Stimulated activated CD8-positive, alpha-beta memory T cell treated with anti-CD3 and anti-CD28 coated beads, Interleukin-15, amount 100 ng/mL, for 24 hours (primary cell): Measurements from ENCODE around the gene MAML2.
"Not testable (repeated sequence)": the region's sequence is repeated elsewhere in the genome, so short reads cannot be mapped to it uniquely, and the experiment has no call there.

Experiments
- DNase-seq: peaks from one replicate; pipeline ENCODE4 v3.0.0-alpha.2; 2020; ENCODE audit warnings: low read depth

Gene MAML2

GRCh38 chr11:96268527-96268926 lies 74.5 kb downstream of the MAML2 start:
- DNase-seq, result not testable (repeated sequence)

DNA sequence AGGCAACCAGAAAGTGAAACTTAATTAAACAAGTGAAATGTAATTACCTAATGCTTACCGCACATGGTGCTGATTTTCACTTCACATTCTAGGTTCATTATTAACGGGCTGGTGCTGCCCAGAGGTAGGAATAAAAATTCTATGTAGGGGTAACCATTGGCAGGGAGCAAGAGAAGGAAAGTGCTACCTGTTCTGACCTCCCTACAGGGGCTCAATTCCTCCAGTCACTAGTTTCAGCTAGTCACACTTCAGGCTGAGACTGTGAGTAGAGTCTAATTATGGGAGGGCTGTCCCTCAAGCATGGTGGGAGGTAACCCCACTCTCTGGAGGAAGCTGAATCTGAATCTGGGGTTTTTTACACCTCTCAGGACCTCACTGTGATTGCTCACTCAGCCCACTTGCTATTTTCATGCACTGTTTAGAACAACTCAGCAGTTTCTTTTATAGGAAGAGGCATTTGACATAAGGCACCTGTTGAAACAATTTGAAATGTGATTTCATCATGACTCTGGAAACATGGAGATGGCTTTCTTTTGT lies 75.4 kb downstream of the MAML2 start:
- DNase-seq, result no peak

GRCh38 chr11:96267001-96267495 lies 75.9 kb downstream of the MAML2 start:
- DNase-seq, result no peak

- no peak for DNase-seq
Observed at GRCh38 chr11:96265972-96266371, 77.0 kb downstream of the MAML2 start.

GRCh38 chr11:96265220-96265737 lies 77.7 kb downstream of the MAML2 start:
- no peak for DNase-seq

DNA sequence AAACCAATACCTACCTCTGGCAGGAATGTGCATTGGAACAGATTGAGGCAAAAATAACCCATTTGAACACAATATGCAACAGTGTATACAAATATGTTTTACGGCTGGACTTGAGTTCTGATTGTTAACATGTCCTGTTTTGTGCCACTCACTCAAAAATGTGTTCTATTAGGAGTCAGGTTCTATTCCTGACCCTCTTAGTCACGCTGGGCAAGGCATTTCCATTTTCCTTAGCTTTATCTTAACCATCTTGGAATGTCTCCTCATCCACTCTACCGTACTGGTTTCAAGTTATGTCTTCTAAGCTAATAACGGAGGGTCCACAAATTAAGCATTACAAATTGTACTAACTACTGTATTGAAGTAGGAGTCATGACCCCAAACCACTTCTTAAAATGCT lies 78.6 kb downstream of the MAML2 start:
- no peak for DNase-seq

DNA sequence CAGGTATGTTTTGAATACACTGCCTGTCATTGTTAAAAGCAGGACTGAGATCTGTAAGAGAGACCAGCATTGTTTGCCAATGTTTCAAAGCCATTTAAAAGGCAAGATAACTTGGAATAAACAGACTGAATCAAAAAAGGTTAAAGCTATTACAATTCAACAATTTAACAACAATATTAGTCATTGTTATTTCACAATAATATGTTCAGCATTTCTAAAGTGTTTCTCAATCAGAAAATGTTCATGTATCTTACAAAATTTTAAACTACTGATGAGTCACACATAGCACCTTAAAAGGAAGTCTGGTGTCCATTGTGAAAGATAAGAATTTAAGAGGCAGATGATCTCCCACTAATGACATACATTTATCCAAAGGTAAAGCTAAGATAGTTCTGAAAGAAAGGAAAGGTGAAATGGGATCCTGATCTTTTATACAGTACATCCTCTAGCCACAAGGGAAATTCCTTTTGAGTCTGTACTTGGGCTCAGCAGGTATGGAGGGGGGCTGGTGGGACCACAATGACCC lies 79.7 kb downstream of the MAML2 start:
- no peak for DNase-seq

- no peak for DNase-seq
Observed at GRCh38 chr11:96260532-96260931, 82.5 kb downstream of the MAML2 start.

DNA sequence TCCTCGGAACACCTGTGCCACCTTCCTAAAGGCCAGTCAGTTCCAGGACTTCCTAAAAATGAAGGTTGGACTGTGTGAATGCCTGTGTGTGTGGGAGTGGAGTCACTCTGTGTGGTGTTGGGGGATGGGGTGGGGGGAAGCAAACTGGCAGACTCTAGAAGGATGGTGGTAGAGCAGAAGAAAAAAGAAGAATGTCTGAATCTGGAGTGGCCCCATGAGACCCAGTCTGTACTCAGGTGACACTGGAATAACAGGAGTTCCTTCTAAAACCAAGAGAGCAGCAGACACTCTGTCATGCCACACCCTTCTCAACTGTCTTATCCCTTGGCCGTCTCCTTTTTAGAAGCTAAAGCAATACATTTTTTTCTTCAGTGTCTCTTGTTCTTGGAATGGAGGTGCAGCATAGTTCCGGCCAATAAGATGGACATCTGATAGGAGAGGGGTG lies 82.9 kb downstream of the MAML2 start:
- DNase-seq, result no peak

DNA sequence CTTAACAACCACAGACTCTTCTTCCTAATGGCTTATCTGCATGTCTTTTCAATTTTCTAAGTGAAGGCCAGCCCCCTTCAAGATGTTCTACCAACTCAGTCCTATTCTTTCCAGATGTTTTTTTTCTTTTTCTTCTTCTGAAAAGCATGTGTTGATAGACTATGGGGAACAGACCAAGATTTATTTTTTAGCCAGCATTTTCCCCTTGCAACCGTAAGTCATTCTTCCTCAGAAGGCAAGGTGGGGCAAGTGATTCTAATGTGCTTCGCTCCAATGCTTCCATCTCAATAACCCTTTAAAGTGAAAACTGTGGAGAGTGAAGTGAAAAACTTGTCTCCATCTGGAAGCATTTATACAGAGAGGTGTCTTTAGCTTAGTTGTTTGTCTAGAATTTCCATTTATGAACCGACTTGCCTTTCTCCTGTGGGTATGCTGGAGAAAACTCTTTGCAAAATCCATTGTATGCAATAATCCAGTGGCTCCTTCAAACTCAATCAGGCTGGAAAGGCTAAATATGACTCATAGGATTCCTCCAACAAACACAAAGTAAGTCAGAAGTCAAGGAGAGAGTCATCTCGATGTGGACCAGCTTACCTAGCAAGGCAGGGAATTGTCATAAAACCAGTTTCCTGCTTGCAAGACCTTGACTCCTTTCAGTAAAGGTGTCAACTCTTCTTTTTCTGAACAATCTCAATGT lies 83.7 kb downstream of the MAML2 start:
- DNase-seq, result no peak

DNA sequence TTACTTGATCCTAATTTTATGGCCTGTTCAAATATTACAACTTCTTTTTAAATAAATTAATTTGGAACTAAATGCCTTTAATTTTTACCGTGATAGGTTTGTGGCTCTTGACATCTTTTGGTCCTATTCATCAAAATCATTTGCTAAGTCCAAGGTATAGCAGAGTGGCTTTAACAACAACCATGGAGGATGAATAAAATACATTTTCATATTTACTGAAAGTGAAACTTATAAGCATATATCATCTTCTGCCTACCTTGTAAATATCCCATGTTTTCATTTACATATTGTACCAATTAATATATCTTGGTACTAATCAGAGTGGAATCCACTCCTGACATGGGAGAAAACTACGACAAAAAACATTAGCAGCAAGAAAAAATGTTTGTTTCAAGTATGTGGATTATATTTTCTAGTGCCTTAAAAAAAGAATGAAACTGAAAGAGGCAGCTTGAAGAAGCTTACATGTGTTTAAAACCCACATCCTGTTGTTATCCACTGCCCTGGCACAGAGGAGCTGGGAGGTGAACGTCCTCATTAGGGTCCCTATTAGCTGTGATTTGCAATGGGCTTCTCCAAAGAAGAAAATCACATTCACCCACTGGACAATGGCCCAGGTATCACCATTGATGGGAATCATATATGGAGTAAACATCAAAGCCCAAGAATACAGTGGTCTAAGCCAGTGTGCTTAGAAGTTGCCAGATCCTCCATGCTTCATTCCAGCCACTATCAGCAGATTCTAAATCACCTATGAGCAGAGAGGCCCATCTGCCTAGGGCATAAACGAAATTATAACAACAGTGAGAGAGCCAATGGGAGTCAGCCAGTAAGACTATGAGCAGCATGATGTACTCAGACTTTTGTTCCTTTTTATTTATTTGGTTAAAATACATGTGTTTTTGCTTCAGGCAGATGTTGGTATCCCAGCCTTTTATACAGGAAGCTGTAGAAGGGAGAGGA lies 84.7 kb downstream of the MAML2 start:
- DNase-seq, result no peak

GRCh38 chr11:96257036-96257435 lies 86.0 kb downstream of the MAML2 start:
- DNase-seq, result no peak

- no peak for DNase-seq
Observed at GRCh38 chr11:96256215-96257011, 86.6 kb downstream of the MAML2 start.

DNA sequence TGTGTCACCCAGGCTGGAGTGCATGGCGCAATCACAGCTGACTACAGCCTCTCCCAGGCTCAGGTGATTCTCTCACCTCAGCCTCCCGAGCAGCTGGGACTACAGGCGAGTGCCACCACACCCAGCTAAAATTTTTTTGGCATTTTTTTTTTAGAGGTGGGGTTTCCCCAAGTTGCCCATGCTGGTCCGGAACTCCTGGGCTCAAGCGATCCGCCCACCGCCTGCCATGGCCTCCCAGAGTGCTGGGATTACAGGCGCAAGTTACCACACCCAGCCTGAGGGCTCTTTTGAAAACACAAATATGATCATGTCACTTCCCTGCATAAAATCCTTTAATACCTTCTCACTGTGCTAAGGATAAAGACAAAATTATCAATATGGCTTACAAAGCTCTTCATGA lies 88.1 kb downstream of the MAML2 start:
- no peak for DNase-seq

- no peak for DNase-seq
Observed at GRCh38 chr11:96254087-96254486, 88.9 kb downstream of the MAML2 start.

GRCh38 chr11:96246718-96247552 lies 96.1 kb downstream of the MAML2 start:
- DNase-seq, result no peak

DNA sequence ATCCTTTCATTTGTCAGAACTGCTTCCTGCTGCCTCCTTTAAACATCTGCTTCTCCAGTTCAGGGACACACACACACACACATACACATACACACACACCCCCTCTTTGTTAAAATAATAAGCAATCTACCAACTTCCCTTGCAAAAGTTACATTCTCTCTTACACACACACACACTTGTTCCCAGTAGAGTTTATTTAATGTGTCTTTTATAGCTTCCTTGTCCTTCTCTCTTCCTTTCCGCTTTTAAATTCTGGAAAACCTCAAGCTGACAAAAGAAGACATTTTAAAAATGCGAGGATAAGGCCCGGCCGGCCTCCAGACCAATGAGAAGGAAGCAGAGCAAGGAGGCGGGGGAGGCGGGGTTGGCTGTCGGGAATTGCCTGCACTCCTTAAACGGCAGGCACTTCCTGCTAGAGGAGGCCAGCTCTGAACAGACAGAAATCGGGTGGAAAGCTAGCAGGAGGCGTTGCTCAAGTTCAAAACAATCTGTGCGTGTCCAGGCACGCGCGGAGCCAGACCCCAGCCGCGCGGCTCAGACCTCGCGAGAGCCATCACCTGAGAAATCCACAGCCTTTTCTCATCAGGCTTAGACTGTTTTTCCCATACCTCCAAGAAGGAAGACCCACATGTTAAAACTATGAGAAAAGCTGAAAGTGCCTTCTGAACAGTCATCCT lies 99.9 kb downstream of the MAML2 start:
- peak; percentile 37 for DNase-seq

DNA sequence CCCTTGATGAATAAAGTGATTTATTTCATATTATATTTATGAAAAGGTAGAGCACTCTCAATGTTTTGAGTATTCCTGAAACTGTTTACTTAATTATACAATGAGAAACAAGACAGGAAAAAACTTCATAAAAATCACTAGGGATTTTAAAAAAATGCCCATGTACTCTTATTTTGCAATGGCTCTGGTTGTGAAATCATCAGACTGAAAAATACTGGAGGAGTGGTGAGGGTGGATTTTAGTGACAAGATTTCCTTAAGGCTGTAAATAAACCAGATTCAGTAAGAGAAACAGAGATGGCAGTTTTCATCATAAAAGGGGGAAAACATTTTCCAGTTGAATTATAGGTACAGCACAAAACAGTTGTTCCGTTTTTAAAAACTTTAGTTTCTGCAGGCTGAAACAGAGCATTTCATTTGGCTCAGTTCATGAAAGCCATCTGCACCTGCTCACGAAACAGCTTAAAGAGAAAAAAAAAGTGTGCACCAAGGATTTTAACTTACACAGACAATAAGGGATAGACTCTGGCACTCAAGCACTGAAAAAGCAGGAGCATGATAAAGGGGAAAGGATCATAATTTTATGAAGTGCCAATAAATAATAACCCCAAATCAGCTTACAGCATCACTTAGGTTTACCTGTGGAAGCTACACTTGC lies 100.7 kb downstream of the MAML2 start:
- DNase-seq, result no peak

- DNase-seq, result no peak
Observed at GRCh38 chr11:96241331-96241841, 101.6 kb downstream of the MAML2 start.
